ENCODE results near the gene EIF2D. TPM values are rescaled to one million over a fixed set of nuclear protein-coding genes. Genes with fewer than 3 reads are reported as not detected.
"Not testable (repeated sequence)": the region's sequence is repeated elsewhere in the genome, so short reads cannot be mapped to it uniquely, and the experiment has no call there.

Gene EIF2D
- polyA plus RNA-seq, 6 donors from 2014 or later = 25.2 to 46.2 (median 31.8) TPM

GRCh38 chr1:206626396-206626795, 14.1 kb upstream of the EIF2D start:
- H3K36me3 Mint-ChIP-seq; ATAC-seq (ENCODE audit: low read depth in 2 of 2); H3K4me3 Mint-ChIP-seq; DNase-seq; H3K4me1 Mint-ChIP-seq; H3K27ac Mint-ChIP-seq; H3K27me3 Mint-ChIP-seq; H3K9me3 Mint-ChIP-seq: not testable (repeated sequence)

DNA sequence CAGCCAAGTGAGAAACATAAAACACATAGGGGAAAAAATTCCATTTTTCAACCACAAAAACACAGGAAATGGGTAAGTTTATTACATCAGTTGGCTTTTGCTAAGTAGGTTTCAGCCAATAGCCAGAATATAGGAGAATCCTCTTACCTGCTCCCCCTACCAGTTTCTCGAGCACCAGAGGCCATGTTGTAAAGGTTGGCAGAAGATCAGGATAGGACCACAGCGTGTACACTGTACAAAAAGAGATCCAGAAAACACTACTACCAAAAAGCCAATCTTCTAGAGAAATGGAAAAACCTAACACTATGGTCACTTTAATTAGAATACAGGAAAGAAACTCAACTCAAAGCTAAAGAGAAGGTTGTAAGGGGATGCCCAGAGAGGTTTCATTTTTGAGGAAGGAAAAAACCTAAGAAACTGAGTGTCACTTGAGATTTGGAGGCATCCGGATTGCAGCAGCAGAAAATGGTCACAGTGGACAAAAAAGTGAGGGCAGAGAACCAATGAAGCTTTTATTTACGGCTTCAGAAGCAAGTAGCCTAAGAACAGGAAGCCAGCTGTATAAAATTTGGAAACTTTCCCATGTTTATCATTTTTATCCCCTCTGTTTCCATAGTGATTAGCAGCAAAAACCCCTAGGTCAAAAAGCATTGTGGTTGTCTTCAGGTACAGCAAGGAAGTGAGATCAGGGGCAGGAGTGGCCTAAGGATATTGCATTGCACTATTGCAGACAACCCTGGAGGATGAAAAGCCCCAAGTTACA, 2.9 kb downstream of the EIF2D start:
- no peak for ATAC-seq (ENCODE audit: low read depth in 2 of 2)

DNA sequence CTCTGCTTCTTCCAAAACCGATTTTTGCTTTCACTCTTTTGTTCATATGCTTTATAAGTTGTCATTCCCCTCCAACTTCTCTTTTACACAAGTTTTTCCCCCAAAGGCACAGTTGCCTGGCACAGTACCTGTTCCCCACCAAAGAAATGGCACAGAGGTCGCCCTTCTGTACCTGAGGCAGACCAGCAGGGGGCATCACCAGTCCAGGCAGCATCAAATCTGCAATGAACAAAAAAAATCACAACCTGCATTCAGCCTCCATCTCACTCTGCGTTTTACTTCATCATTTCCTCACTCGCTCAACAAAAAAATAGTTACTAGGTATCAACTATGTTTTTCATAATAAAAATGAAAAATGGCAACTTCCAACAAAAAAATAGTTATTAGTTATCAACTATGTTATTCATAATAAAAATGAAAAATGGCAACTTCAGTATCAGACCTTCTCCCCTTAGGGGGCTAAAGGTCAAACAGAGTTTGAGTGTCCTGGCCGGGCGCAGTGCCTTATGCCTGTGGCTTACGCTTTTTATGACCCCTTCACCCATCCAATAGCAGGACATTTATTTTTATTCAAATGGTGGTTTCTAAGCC, 4.1 kb downstream of the EIF2D start:
- H3K4me1 Mint-ChIP-seq = peaks cover 13 to 16% (median 14%) of the 10 kb centered on the region in 3 donors
- peaks cover 13 to 19% of the 10 kb centered on the region in 2 donors for H3K36me3 Mint-ChIP-seq
- H3K27me3 Mint-ChIP-seq = no peaks in the 10 kb centered on the region
- ATAC-seq (ENCODE audit: low read depth in 2 of 2) (no peak), DNase-seq (peak; percentile 44)
- H3K9me3 Mint-ChIP-seq = no peaks in the 10 kb centered on the region
- peak overlapping the region in 1 of 6 donors; percentile 12 for H3K27ac Mint-ChIP-seq
- H3K4me3 Mint-ChIP-seq = no peak overlapping the region

More for the DNA sequence above, 2.9 kb downstream of the EIF2D start:
- Mint-ChIP-seq H3K27me3 (no peaks in the 10 kb centered on the region), H3K4me3 (peak overlapping the region in 2 of 8 donors; percentile 47 to 88), H3K27ac (no peak overlapping the region), H3K36me3 (peaks cover 13 to 19% of the 10 kb centered on the region in 2 donors), H3K4me1 (peaks cover 13 to 16% (median 14%) of the 10 kb centered on the region in 3 donors), H3K9me3 (no peaks in the 10 kb centered on the region)
- no peak for DNase-seq

DNA sequence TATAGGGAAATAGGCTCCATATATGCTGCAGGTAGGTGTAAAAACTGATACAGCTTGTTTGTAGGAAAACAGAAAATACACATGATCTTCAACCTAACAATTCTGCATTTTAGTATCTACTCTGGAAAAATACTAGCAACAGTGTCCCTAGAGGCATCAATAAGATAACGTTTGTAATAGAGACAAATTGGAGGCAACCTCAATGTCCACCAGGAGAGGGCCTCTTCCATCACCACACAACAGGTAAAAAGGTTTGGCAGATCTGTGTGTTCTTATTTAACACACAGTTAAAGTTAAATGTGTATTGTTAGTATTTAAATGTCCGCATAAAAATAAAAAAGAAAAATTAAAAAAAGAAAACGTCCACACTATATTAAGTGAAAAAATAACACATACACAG, 5.4 kb downstream of the EIF2D start:
- no peak for DNase-seq
- H3K36me3 Mint-ChIP-seq = peaks cover 13 to 19% of the 10 kb centered on the region in 2 donors
- H3K4me3 Mint-ChIP-seq = no peak overlapping the region
- H3K9me3 Mint-ChIP-seq = no peaks in the 10 kb centered on the region
- H3K4me1 Mint-ChIP-seq = peaks cover 10 to 12% (median 10%) of the 10 kb centered on the region in 3 donors
- no peaks in the 10 kb centered on the region for H3K27me3 Mint-ChIP-seq
- ATAC-seq (ENCODE audit: low read depth in 2 of 2) = peak; percentile 37 to 42
- H3K27ac Mint-ChIP-seq = no peak overlapping the region

GRCh38 chr1:206604861-206605260, 7.4 kb downstream of the EIF2D start:
- no peaks in the 10 kb centered on the region for H3K9me3 Mint-ChIP-seq
- peaks cover 0 to 4% (median 0%) of the 10 kb centered on the region in 3 donors for H3K4me1 Mint-ChIP-seq
- peaks cover 13 to 19% of the 10 kb centered on the region in 2 donors for H3K36me3 Mint-ChIP-seq
- no peaks in the 10 kb centered on the region for H3K27me3 Mint-ChIP-seq
- DNase-seq (no peak), ATAC-seq (ENCODE audit: low read depth in 2 of 2) (no peak)
- H3K27ac Mint-ChIP-seq = no peak overlapping the region
- no peak overlapping the region for H3K4me3 Mint-ChIP-seq

DNA sequence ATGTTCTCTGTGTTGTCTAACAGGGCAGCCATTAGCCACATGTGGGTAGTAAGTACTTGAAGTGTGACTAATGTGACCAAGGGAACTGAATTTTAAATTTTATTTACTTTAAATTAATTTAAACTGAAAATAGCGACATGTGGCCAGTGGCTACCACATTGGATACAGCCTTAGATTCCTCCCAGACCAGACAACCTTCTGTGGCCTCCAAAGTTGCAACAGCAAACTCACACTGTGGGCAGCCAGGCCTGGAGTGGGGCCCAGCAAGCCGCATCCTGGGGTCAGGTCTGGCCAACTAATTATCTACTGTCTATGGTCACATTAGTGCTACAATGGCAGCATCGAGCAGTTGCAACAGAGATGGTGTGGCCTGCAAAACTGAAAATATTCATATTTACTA, 11.7 kb downstream of the EIF2D start:
- H3K36me3 Mint-ChIP-seq = peaks cover 8% of the 10 kb centered on the region in 2 donors
- H3K4me1 Mint-ChIP-seq = no peaks in the 10 kb centered on the region
- no peak for ATAC-seq (ENCODE audit: low read depth in 2 of 2)
- no peak overlapping the region for H3K27ac Mint-ChIP-seq
- no peaks in the 10 kb centered on the region for H3K9me3 Mint-ChIP-seq
- DNase-seq = no peak
- no peaks in the 10 kb centered on the region for H3K27me3 Mint-ChIP-seq
- no peak overlapping the region for H3K4me3 Mint-ChIP-seq

- Mint-ChIP-seq H3K27me3 (no peaks in the 10 kb centered on the region), H3K27ac (no peak overlapping the region), H3K9me3 (no peaks in the 10 kb centered on the region), H3K4me1 (peaks cover 0 to 5% (median 2%) of the 10 kb centered on the region in 3 donors), H3K36me3 (peaks cover 8 to 36% of the 10 kb centered on the region in 2 donors), H3K4me3 (no peak overlapping the region)
- DNase-seq (no peak), ATAC-seq (ENCODE audit: low read depth in 2 of 2) (no peak)
Observed at GRCh38 chr1:206596319-206596666, 16.0 kb downstream of the EIF2D start.

GRCh38 chr1:206595581-206596318, 16.5 kb downstream of the EIF2D start:
- peaks cover 8 to 36% of the 10 kb centered on the region in 2 donors for H3K36me3 Mint-ChIP-seq
- no peaks in the 10 kb centered on the region for H3K27me3 Mint-ChIP-seq
- DNase-seq (no peak), ATAC-seq (ENCODE audit: low read depth in 2 of 2) (no peak)
- peaks cover 0 to 5% (median 2%) of the 10 kb centered on the region in 3 donors for H3K4me1 Mint-ChIP-seq
- H3K9me3 Mint-ChIP-seq = no peaks in the 10 kb centered on the region
- H3K4me3 Mint-ChIP-seq = no peak overlapping the region
- H3K27ac Mint-ChIP-seq = no peak overlapping the region

- peaks cover 0 to 5% (median 2%) of the 10 kb centered on the region in 3 donors for H3K4me1 Mint-ChIP-seq
- no peaks in the 10 kb centered on the region for H3K27me3 Mint-ChIP-seq
- ATAC-seq (ENCODE audit: low read depth in 2 of 2) (no peak), DNase-seq (no peak)
- peaks cover 12 to 36% of the 10 kb centered on the region in 2 donors for H3K36me3 Mint-ChIP-seq
- H3K4me3 Mint-ChIP-seq = no peak overlapping the region
- peak overlapping the region in 5 of 6 donors; percentile 29 to 95 (median 79) for H3K27ac Mint-ChIP-seq
- no peaks in the 10 kb centered on the region for H3K9me3 Mint-ChIP-seq
Observed at GRCh38 chr1:206593351-206593925, 18.8 kb downstream of the EIF2D start.

DNA sequence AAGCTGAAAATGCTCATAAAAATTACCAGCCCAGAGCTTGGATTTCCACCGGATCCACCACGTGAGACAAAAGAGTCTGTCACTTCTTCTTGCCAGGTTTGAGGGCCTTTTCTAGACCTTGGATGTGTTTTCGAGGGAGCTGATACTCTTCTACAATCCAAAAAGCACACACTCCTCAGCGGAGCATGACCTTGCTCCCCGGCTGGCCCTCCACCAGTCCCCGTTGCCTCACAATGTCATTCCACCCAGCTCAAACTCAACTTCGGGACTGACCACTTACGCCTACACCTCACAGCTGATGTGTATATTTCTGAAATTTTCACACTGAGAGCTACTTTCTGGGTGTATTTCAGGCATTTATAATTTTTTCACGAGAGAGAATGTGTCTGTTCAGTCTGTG, 20.6 kb downstream of the EIF2D start:
- DNase-seq (no peak), ATAC-seq (ENCODE audit: low read depth in 2 of 2) (no peak)
- Mint-ChIP-seq H3K36me3 (peaks cover 6 to 28% of the 10 kb centered on the region in 2 donors), H3K4me1 (peaks cover 2 to 5% (median 5%) of the 10 kb centered on the region in 3 donors), H3K4me3 (no peak overlapping the region), H3K27me3 (no peaks in the 10 kb centered on the region), H3K27ac (peak overlapping the region in 1 of 6 donors; percentile 17), H3K9me3 (no peaks in the 10 kb centered on the region)

- H3K4me1 Mint-ChIP-seq = peaks cover 2 to 5% (median 5%) of the 10 kb centered on the region in 3 donors
- H3K36me3 Mint-ChIP-seq = peaks cover 4 to 28% of the 10 kb centered on the region in 2 donors
Observed at GRCh38 chr1:206591226-206591625, 21.0 kb downstream of the EIF2D start.

DNA sequence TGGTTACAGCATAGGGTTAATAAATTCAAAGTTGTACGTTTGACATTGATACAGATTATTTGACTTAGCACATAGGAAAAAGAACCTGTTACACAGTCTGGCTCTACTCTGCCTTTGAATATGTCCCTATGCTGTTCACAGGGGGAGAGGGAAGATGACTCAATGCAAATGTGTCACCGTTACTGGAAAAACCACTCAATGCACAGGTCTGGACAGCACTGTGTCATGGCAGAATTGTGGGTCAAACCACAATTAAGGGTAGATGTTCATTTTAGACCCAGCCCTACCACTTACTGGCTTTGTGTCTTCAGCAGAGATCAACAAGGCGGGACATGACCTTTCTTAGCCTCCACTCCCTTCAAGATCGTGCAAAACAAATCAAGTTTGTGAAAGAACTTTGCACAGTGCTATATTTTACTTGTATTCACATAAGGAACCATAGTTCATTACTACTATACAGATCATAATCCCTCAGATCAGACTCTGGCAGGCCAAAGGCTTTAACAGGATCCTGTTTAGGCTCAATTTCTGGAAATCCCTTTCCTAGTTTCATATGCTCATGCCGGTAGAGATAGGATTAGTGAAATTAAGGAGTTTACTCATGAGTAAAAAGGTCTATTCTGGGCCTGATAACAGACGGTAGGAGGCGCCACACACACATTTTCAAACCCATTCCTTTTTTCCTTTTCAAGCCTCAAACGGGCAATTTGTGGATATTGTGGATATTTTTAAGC, 22.1 kb downstream of the EIF2D start:
- Mint-ChIP-seq H3K4me3 (no peak overlapping the region), H3K36me3 (peaks cover 4 to 32% of the 10 kb centered on the region in 2 donors), H3K27ac (peak overlapping the region in 4 of 6 donors; percentile 14 to 63 (median 26)), H3K4me1 (peaks cover 2 to 7% (median 5%) of the 10 kb centered on the region in 3 donors), H3K27me3 (no peaks in the 10 kb centered on the region), H3K9me3 (no peaks in the 10 kb centered on the region)
- ATAC-seq (ENCODE audit: low read depth in 2 of 2) = no peak
- DNase-seq = no peak

More at GRCh38 chr1:206591226-206591625, 21.0 kb downstream of the EIF2D start:
- H3K4me3 Mint-ChIP-seq = no peak overlapping the region
- H3K27ac Mint-ChIP-seq = peak overlapping the region in 3 of 6 donors; percentile 34 to 78 (median 49)
- no peaks in the 10 kb centered on the region for H3K27me3 Mint-ChIP-seq
- no peak for DNase-seq
- ATAC-seq (ENCODE audit: low read depth in 2 of 2) = no peak
- no peaks in the 10 kb centered on the region for H3K9me3 Mint-ChIP-seq

DNA sequence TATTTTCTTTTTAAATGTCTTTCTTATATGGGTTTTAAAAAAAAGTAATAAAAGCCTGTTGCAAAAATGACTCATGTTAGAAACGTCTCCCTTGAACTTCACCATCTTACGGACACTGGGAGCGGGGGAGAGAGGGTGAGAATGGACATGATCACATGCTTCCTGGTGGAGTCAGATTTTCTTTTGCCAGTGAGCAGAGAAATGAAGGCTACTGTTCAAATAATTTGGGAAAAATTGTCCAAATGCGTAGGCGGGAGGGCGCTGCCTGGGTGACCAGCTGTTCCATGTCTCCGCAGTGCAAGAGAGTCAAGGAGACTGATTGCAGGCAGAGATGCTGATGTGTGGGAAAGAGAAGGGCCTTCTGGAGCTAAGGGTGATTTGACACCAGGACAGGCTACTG, 23.1 kb downstream of the EIF2D start:
- Mint-ChIP-seq H3K4me1 (peaks cover 4 to 10% (median 8%) of the 10 kb centered on the region in 3 donors), H3K27ac (peak overlapping the region in 4 of 6 donors; percentile 33 to 63 (median 48)), H3K9me3 (no peaks in the 10 kb centered on the region), H3K4me3 (no peak overlapping the region), H3K27me3 (no peaks in the 10 kb centered on the region), H3K36me3 (peaks cover 4 to 29% of the 10 kb centered on the region in 2 donors)
- DNase-seq = no peak
- ATAC-seq (ENCODE audit: low read depth in 2 of 2) = no peak

Measured in naive B cell (primary cell).